Right cardiac atrium (tissue), 5 donors: Measurements from ENCODE around the gene ZNF148. TPM values are rescaled to one million over a fixed set of nuclear protein-coding genes. Genes with fewer than 3 reads are reported as not detected.
A peak's percentile ranks its signal among the peaks of the same experiment; 100 is the strongest.
"Not testable (repeated sequence)": the region's sequence is repeated elsewhere in the genome, so short reads cannot be mapped to it uniquely, and the experiment has no call there.

ENCODE experiments used
- ATAC-seq, 2 donors: fragments of 200-7000 bp; cut with Tn5 transposase; one replicate each; pipeline versions ENCODE4 v1.8.0 to v1.9.1; 2020; ENCODE audit warnings: moderate library complexity in 2 of 2, mild to moderate bottlenecking in 1 of 2
- DNase-seq, 3 donors: peaks; one replicate each; pipeline ENCODE4 v3.0.0-alpha.2; 2020
- H3K27ac ChIP-seq: one replicate; pipeline ENCODE4 v1.5.1; 2013; ENCODE audit warnings: mild to moderate bottlenecking, low read length, control low read depth, moderate library complexity
- H3K27me3 ChIP-seq: one replicate; pipeline ENCODE4 v1.6.1; 2013; ENCODE audit not compliant: control insufficient read depth, insufficient read depth
- H3K4me1 ChIP-seq: one replicate; pipeline ENCODE4 v1.6.1; 2013; ENCODE audit warnings: low read length; ENCODE audit not compliant: control insufficient read depth, insufficient read depth
- H3K4me3 ChIP-seq: one replicate; pipeline ENCODE4 v1.5.1; 2013; ENCODE audit warnings: low read length, control low read depth
- H3K9me3 ChIP-seq: one replicate; pipeline ENCODE4 v1.6.1; 2013; ENCODE audit warnings: low read length; ENCODE audit not compliant: control insufficient read depth
- WGBS: extraction: QIAGEN DNeasy Blood & Tissue Kit; methylation state at CpG from one replicate; pipeline ENCODE4 v1.1.7; 2013; 5-methylcytosine and 5-hydroxymethylcytosine counted together
- intact Hi-C, 4 donors: fragments of 100-400 bp; cut with DNase I; formaldehyde crosslinking; loops; one replicate each; pipeline versions ENCODE4 v1.11.0 to v1.14.0; 2022 to 2023
- polyA plus RNA-seq: library from polyadenylated mRNA; stranded (reverse); fragments of 200-250 nt; gene quantifications from one replicate; pipeline ENCODE4 v1.2.3, GENCODE V29; 2013
- total RNA-seq, 4 donors: library from RNA; stranded (reverse); fragmentation: NEBNext Ultra II Directional; extraction: Animal tissue kit (Norgen Biotek cat#: 25700); gene quantifications; one replicate each; pipeline ENCODE4 v1.2.1, GENCODE V29; 2021
- donor health status: healthy with polysubstance abuse.
- donor health status: DM: no; HTN: yes; CAD: no.
- donor health status: DM: no; HTN: no; CAD: no.
- donor health status: DM: no; HTN: yes; CAD: no; lungs with severe emphysema.
- donor health status: DM: yes; HTN: yes; CAD: no.

Gene ZNF148
- total and polyA plus RNA-seq, 5 donors = 5.3 to 51.6 (median 45.7) TPM

GRCh38 chr3:125353128-125353527, 22.0 kb downstream of the ZNF148 start:
- peaks cover 4% of the 10 kb centered on the region for H3K4me1 ChIP-seq
- no peak for DNase-seq
- no peak overlapping the region for H3K4me3 ChIP-seq
- no peak for ATAC-seq
- no peaks in the 10 kb centered on the region for H3K9me3 ChIP-seq
- intact Hi-C loops = no loop called here
- no peaks in the 10 kb centered on the region for H3K27me3 ChIP-seq
- no peak overlapping the region for H3K27ac ChIP-seq

GRCh38 chr3:125351814-125352456, 23.2 kb downstream of the ZNF148 start:
- 69% methylated on average over 2 of the region's 2 CpGs for WGBS
- no peak overlapping the region for H3K27ac ChIP-seq
- intact Hi-C loops = no loop called here

GRCh38 chr3:125351152-125351551, 24.0 kb downstream of the ZNF148 start:
- DNase-seq (no peak), ATAC-seq (no peak)
- Histone ChIP-seq H3K27ac (no peak overlapping the region), H3K4me1 (peaks cover 4% of the 10 kb centered on the region), H3K4me3 (no peak overlapping the region), H3K9me3 (no peaks in the 10 kb centered on the region), H3K27me3 (no peaks in the 10 kb centered on the region)
- 92% methylated on average over 7 of the region's 7 CpGs for WGBS
- intact Hi-C loops = no loop called here

More at GRCh38 chr3:125351814-125352456, 23.2 kb downstream of the ZNF148 start:
- no peaks in the 10 kb centered on the region for H3K9me3 ChIP-seq
- H3K27me3 ChIP-seq = no peaks in the 10 kb centered on the region
- no peak overlapping the region for H3K4me3 ChIP-seq
- ATAC-seq (no peak), DNase-seq (no peak)
- peaks cover 4% of the 10 kb centered on the region for H3K4me1 ChIP-seq

GRCh38 chr3:125350597-125350996, 24.5 kb downstream of the ZNF148 start:
- H3K27me3 ChIP-seq = no peaks in the 10 kb centered on the region
- no peaks in the 10 kb centered on the region for H3K9me3 ChIP-seq
- H3K27ac ChIP-seq = no peak overlapping the region
- 73% methylated on average over 5 of the region's 5 CpGs for WGBS
- H3K4me1 ChIP-seq = peaks cover 4% of the 10 kb centered on the region
- intact Hi-C loops = no loop called here
- ATAC-seq (no peak), DNase-seq (no peak)
- no peak overlapping the region for H3K4me3 ChIP-seq

DNA sequence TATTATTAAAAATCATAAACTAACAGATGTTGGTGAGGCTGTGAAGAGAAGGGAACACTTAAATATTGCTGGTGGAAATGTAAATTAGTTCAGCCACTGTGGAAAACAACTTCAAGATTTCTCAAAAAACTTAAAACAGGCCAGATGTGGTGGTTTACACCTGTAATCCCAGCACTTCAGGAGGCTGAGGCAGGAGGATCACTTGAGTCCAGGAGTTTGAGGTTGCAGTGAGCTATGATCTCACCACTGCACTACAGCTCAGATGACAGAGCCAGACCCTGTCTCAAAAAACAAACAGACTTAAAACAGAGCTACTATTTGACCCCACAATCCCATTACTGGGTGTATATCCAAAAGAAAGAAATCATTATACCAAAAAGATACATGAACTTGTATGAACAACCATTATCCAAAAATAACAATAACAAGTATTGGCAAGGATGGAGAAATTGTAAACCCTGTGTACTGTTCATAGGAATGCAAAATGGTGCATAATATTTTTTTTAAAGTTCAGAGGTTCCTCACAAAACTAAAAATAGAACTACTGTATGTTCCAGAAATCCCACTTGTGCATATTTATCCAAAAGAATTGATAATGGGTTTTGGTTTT, 25.5 kb downstream of the ZNF148 start:
- Histone ChIP-seq H3K4me1 (no peaks in the 10 kb centered on the region), H3K4me3 (no peak overlapping the region), H3K27me3 (no peaks in the 10 kb centered on the region), H3K27ac (no peak overlapping the region), H3K9me3 (no peaks in the 10 kb centered on the region)
- intact Hi-C loops = no loop called here
- no peak for ATAC-seq
- DNase-seq = no peak

GRCh38 chr3:125349055-125349454, 26.1 kb downstream of the ZNF148 start:
- no peak for DNase-seq
- intact Hi-C loops = no loop called here
- H3K9me3 ChIP-seq = no peaks in the 10 kb centered on the region
- H3K27me3 ChIP-seq = no peaks in the 10 kb centered on the region
- no peaks in the 10 kb centered on the region for H3K4me1 ChIP-seq
- WGBS = 98% methylated on average over 3 of the region's 3 CpGs
- no peak for ATAC-seq
- no peak overlapping the region for H3K4me3 ChIP-seq
- no peak overlapping the region for H3K27ac ChIP-seq

- H3K9me3 ChIP-seq, ATAC-seq, H3K4me1 ChIP-seq, DNase-seq, H3K27ac ChIP-seq, H3K4me3 ChIP-seq, intact Hi-C loops, H3K27me3 ChIP-seq: not testable (repeated sequence)
- 98% methylated on average over 7 of the region's 7 CpGs for WGBS
Measured at GRCh38 chr3:125343367-125343766, 31.8 kb downstream of the ZNF148 start.

DNA sequence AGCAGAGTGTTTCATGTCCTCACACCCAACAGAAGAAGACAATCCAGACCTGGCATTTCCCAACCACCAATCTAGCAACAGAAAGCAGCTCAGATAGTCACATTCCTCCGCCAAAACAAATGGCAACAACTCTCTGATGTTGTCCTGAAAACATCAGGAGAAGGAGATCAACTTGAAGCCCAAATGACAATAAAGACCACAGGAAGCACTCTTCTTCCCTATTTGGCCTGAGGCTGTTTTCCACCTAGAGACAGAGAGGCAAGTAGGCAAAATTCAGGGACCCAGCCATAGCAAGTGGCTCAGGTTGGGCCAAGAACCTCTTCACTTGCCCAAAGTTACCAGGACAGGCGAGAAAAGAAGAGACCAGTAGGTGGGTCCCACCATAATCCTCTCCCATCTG, 35.0 kb downstream of the ZNF148 start:
- Histone ChIP-seq H3K9me3 (no peaks in the 10 kb centered on the region), H3K4me3 (no peak overlapping the region), H3K4me1 (peaks cover 2% of the 10 kb centered on the region), H3K27me3 (no peaks in the 10 kb centered on the region), H3K27ac (no peak overlapping the region)
- intact Hi-C loops = no loop called here
- 97% methylated on average over 2 of the region's 2 CpGs for WGBS
- ATAC-seq = no peak
- DNase-seq = no peak

DNA sequence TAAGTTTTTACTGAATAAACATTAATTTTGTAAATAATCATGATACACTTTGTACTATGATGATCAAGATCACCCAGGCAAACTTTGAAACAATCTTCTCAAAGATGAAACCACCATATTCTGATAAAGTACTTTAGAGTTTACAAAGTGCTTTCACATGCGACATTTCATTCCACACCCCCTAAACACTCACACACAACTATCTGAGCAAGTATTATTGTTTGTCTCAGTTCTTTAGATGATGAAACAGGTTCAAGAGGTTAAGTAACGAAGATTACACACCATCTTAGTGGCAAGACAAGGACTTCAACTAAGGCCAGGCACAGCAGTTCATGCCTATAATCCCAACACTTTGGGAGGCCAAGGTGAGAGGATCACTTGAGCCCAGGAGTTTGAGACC, 37.6 kb downstream of the ZNF148 start:
- 82% methylated on average over 2 of the region's 2 CpGs for WGBS
- intact Hi-C loops = no loop called here
- Histone ChIP-seq H3K4me1 (peaks cover 5% of the 10 kb centered on the region), H3K4me3 (no peak overlapping the region), H3K27me3 (no peaks in the 10 kb centered on the region), H3K9me3 (no peaks in the 10 kb centered on the region), H3K27ac (no peak overlapping the region)
- DNase-seq = no peak
- no peak for ATAC-seq

DNA sequence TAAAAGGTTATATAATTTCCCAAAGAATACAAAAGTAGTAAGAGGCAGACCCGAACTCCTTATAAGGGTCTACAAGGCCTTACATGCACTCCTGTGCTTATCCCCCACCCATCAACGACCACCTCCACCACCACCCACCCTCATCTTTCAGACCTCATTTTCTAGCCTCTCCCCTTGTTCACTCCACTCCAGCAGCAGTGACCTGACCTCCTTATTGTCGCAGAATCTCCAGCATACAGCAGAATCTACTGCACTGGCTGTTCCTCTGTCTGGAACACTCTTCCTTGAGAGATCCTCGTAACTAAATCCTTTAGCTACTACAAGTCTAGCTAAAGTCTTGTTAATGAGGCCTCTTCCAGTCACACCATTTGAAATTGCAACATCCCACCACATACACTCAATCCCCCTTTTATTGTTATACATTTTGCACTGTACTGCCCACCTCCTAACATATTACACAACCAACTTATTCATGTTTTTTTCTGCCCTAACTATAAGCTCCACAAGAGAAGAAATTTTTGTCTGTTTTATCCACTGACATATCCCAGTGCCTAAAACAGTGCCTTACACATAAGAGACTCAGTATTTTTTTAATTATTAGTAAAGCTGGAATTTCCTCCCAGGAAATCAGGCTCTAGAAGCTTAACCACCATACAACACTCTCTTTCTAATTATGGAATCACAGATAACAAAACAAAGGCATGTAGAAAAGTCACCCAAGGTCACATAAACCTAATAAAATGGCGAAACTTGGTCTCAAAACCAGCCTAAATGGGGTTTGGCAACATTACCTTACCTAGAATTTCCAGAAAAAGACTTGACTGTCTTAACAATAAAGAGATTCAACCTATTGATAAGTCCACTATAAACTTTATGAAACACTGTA, 40.2 kb downstream of the ZNF148 start:
- H3K4me3 ChIP-seq = no peak overlapping the region
- H3K27ac ChIP-seq = peak overlapping the region; percentile 17
- DNase-seq (no peak), ATAC-seq (peak in 1 of 2 donors; percentile 36)
- intact Hi-C loops = no loop called here
- 73% methylated on average over 5 of the region's 5 CpGs for WGBS
- no peaks in the 10 kb centered on the region for H3K27me3 ChIP-seq
- H3K4me1 ChIP-seq = peaks cover 5% of the 10 kb centered on the region
- H3K9me3 ChIP-seq = no peaks in the 10 kb centered on the region

DNA sequence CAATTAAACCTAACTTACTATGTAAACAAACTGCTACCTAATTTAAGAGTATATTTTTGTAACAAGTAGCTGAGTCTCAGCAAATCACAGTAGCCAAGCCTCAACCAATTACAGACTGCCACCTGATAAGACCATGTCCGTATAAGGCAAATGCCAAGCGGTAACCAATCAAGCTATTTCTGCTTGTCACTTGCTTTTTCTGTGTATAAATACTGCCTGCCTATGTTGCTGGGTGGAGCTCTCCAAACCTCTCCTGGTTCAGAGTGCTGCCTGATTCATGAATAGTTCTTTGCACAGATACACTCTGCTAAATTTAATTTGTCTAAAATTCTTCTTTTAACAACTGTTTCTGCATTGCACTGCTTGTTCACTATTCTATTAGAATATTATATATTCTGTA, 42.6 kb downstream of the ZNF148 start:
- no peak overlapping the region for H3K4me3 ChIP-seq
- DNase-seq (no peak), ATAC-seq (no peak)
- 49% methylated on average over 2 of the region's 2 CpGs for WGBS
- H3K27ac ChIP-seq = no peak overlapping the region
- peaks cover 4% of the 10 kb centered on the region for H3K4me1 ChIP-seq
- no peaks in the 10 kb centered on the region for H3K9me3 ChIP-seq
- no peaks in the 10 kb centered on the region for H3K27me3 ChIP-seq
- intact Hi-C loops = no loop called here
